HG03565 (cell line): ENCODE data around the gene TOLLIP.
"Not testable (repeated sequence)": the region's sequence is repeated elsewhere in the genome, so short reads cannot be mapped to it uniquely, and the experiment has no call there.

ENCODE experiments used
- ATAC-seq: cut with Tn5 transposase; IDR thresholded peaks from one replicate; pipeline ENCODE4 v1.9.1; 2021; ENCODE audit warnings: mild to moderate bottlenecking, moderate library complexity; ENCODE audit not compliant: unreplicated experiment

The TOLLIP gene

GRCh38 chr11:1252371-1253102, 56.9 kb downstream of the TOLLIP start:
- ATAC-seq: no peak

GRCh38 chr11:1251236-1251770, 58.1 kb downstream of the TOLLIP start:
- no peak for ATAC-seq

- ATAC-seq: not testable (repeated sequence)
Observed at GRCh38 chr11:1250411-1250810, 59.0 kb downstream of the TOLLIP start.

- not testable (repeated sequence) for ATAC-seq
Observed at GRCh38 chr11:1248951-1249350, 60.5 kb downstream of the TOLLIP start.

- ATAC-seq: not testable (repeated sequence)
Observed at GRCh38 chr11:1247026-1247425, 62.4 kb downstream of the TOLLIP start.

- ATAC-seq: not testable (repeated sequence)
Observed at GRCh38 chr11:1246301-1246700, 63.1 kb downstream of the TOLLIP start.

GRCh38 chr11:1245717-1246116, 63.7 kb downstream of the TOLLIP start:
- not testable (repeated sequence) for ATAC-seq

- not testable (repeated sequence) for ATAC-seq
Observed at GRCh38 chr11:1244557-1244956, 64.9 kb downstream of the TOLLIP start.

- ATAC-seq: not testable (repeated sequence)
Observed at GRCh38 chr11:1243521-1243920, 65.9 kb downstream of the TOLLIP start.

GRCh38 chr11:1242751-1243150, 66.7 kb downstream of the TOLLIP start:
- not testable (repeated sequence) for ATAC-seq

GRCh38 chr11:1242289-1242688, 67.1 kb downstream of the TOLLIP start:
- ATAC-seq: no peak

- ATAC-seq: no peak
Observed at GRCh38 chr11:1241706-1242105, 67.7 kb downstream of the TOLLIP start.

- ATAC-seq: no peak
Observed at GRCh38 chr11:1240771-1241170, 68.7 kb downstream of the TOLLIP start.

- ATAC-seq: no peak
Observed at GRCh38 chr11:1239596-1240205, 69.7 kb downstream of the TOLLIP start.

- no peak for ATAC-seq
Observed at GRCh38 chr11:1238767-1239595, 70.5 kb downstream of the TOLLIP start.

- no peak for ATAC-seq
Observed at GRCh38 chr11:1237851-1238250, 71.6 kb downstream of the TOLLIP start.

GRCh38 chr11:1237128-1237580, 72.3 kb downstream of the TOLLIP start:
- ATAC-seq: no peak

- no peak for ATAC-seq
Observed at GRCh38 chr11:1236316-1237127, 72.9 kb downstream of the TOLLIP start.

- no peak for ATAC-seq
Observed at GRCh38 chr11:1235901-1236315, 73.5 kb downstream of the TOLLIP start.

GRCh38 chr11:1235306-1235900, 74.0 kb downstream of the TOLLIP start:
- ATAC-seq: no peak
